ENCODE measurements around the gene FGF12. TPM values are rescaled to one million over a fixed set of nuclear protein-coding genes. Genes with fewer than 3 reads are reported as not detected.

FGF12 gene
- polyA plus RNA-seq, 1 experiment, result not detected

- no peak overlapping the region for H3K4me3 ChIP-seq (ENCODE audit: low read depth, low read length)
These were observed 105.4 kb downstream of the FGF12 start for GRCh38 chr3:192621909-192622308.

DNA sequence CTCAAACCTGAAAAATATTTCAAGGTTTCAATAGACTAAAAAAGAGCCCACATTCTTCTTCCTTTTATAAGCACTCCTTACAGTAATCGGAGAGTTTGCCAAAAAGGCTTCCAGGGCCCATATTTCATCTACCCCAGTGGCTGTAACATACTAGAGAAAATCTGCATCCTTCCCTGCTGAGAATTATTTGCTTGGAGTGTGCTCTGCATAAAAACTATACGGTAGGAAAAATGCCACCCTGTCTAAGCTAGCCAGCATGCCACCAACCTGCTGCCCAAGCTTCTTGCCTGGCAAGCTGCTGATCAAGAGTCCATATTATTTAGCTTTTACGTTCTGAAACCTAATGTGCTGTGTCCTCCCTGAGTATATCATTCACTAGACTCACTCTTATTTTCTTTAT, 107.1 kb downstream of the FGF12 start:
- Histone ChIP-seq H3K27ac (ENCODE audit: low read depth, low read length) (no peak overlapping the region), H3K9me3 (ENCODE audit: control insufficient read depth, insufficient read depth, low read length) (no peaks in the 10 kb centered on the region), H3K27me3 (ENCODE audit: control insufficient read depth, insufficient read depth, low read length) (no peaks in the 10 kb centered on the region), H3K4me3 (ENCODE audit: low read depth, low read length) (no peak overlapping the region)
- ChIA-PET CTCF (no interaction called here), POLR2A (no interaction called here)
- DNase-seq (ENCODE audit: low read depth, low spot score), result no peak
- TF ChIP-seq, protein P1, sequence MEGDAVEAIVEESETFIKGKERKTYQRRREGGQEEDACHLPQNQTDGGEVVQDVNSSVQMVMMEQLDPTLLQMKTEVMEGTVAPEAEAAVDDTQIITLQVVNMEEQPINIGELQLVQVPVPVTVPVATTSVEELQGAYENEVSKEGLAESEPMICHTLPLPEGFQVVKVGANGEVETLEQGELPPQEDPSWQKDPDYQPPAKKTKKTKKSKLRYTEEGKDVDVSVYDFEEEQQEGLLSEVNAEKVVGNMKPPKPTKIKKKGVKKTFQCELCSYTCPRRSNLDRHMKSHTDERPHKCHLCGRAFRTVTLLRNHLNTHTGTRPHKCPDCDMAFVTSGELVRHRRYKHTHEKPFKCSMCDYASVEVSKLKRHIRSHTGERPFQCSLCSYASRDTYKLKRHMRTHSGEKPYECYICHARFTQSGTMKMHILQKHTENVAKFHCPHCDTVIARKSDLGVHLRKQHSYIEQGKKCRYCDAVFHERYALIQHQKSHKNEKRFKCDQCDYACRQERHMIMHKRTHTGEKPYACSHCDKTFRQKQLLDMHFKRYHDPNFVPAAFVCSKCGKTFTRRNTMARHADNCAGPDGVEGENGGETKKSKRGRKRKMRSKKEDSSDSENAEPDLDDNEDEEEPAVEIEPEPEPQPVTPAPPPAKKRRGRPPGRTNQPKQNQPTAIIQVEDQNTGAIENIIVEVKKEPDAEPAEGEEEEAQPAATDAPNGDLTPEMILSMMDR (IDR thresholded peaks at IDR 0.05; ENCODE audit: low read depth, low read length), result no peak

More at GRCh38 chr3:192621909-192622308, 105.4 kb downstream of the FGF12 start:
- Histone ChIP-seq H3K27ac (ENCODE audit: low read depth, low read length) (no peak overlapping the region), H3K27me3 (ENCODE audit: control insufficient read depth, insufficient read depth, low read length) (no peaks in the 10 kb centered on the region), H3K9me3 (ENCODE audit: control insufficient read depth, insufficient read depth, low read length) (no peaks in the 10 kb centered on the region)
- DNase-seq (ENCODE audit: low read depth, low spot score), result no peak
- POLR2A ChIA-PET, result no interaction called here
- TF ChIP-seq, protein P1 (IDR thresholded peaks at IDR 0.05; ENCODE audit: low read depth, low read length), result no peak
- CTCF ChIA-PET, result no interaction called here

- H3K27ac ChIP-seq (ENCODE audit: low read depth, low read length), result no peak overlapping the region
- no peak overlapping the region for H3K4me3 ChIP-seq (ENCODE audit: low read depth, low read length)
- TF ChIP-seq, protein P1 (IDR thresholded peaks at IDR 0.05; ENCODE audit: low read depth, low read length), result no peak
- H3K27me3 ChIP-seq (ENCODE audit: control insufficient read depth, insufficient read depth, low read length), result no peaks in the 10 kb centered on the region
- no peaks in the 10 kb centered on the region for H3K9me3 ChIP-seq (ENCODE audit: control insufficient read depth, insufficient read depth, low read length)
- ChIA-PET POLR2A (no interaction called here), CTCF (no interaction called here)
- no peak for DNase-seq (ENCODE audit: low read depth, low spot score)
These were observed 115.9 kb downstream of the FGF12 start for GRCh38 chr3:192611411-192611810.

DNA sequence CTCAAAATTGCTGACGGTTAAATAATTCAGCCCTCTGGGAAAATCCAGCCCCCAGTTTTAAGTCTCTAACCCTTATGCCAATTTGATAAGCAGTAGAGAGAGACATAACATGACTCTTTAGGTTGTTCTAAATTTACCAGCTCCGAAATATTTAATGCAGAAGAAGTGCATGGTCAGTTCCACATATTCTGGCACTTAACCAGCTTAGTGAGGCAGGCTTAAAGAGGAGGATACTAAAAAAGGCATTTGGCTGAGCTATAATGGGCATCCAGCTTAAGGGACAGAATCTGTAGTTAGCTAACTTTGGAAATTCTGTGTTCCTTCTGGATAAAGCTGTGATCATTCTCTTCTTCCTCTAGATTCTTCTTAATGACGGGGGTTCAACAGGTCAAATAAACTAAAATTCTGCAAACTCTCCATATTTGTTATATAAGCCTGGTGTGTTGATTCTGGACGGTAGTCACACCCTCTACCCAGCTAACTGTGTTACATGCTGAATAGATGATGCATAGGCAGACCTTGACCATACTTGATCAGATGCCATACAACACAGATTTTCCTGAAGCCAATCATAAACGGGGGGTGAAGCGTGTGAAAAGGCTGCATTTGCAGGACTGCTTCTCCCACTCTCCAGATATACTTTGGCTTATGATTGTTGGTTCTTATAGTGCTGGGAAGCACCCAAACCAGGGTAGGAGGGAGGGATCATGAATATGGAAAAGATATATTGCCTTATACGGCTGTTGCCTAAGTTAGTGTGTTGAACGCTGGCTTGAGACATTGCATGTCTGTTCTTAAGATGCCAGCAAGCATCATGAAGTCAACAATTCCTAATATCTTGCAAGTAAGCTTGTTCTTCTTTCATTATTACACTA, 118.4 kb downstream of the FGF12 start:
- TF ChIP-seq, protein P1 (IDR thresholded peaks at IDR 0.05; ENCODE audit: low read depth, low read length), result no peak
- Histone ChIP-seq H3K27me3 (ENCODE audit: control insufficient read depth, insufficient read depth, low read length) (no peaks in the 10 kb centered on the region), H3K27ac (ENCODE audit: low read depth, low read length) (no peak overlapping the region), H3K9me3 (ENCODE audit: control insufficient read depth, insufficient read depth, low read length) (no peaks in the 10 kb centered on the region), H3K4me3 (ENCODE audit: low read depth, low read length) (no peak overlapping the region)
- CTCF ChIA-PET, result no interaction called here
- DNase-seq (ENCODE audit: low read depth, low spot score), result no peak
- POLR2A ChIA-PET, result no interaction called here

DNA sequence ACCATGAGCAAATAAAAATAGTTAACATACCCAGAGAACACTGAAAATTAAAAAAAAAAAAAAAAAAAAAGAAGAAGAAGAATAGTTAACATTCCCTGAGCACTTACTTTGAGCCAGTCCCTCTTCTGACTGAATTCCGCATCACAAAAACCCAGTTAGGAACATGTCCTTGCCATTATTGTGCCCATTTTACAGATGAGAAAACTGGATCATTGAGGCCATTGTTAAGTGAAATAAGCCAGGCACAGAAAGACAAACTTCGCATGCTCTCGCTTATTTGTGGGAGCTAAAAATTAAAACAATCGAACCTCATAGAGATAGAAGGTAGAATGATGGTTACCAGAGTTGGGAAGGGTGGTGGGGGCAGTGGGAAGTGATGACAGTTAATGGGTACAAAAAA, 119.5 kb downstream of the FGF12 start:
- TF ChIP-seq, protein P1 (IDR thresholded peaks at IDR 0.05; ENCODE audit: low read depth, low read length), result no peak
- H3K27ac ChIP-seq (ENCODE audit: low read depth, low read length), result no peak overlapping the region
- no peaks in the 10 kb centered on the region for H3K9me3 ChIP-seq (ENCODE audit: control insufficient read depth, insufficient read depth, low read length)
- CTCF ChIA-PET, result no interaction called here
- DNase-seq (ENCODE audit: low read depth, low spot score), result no peak
- no peaks in the 10 kb centered on the region for H3K27me3 ChIP-seq (ENCODE audit: control insufficient read depth, insufficient read depth, low read length)
- H3K4me3 ChIP-seq (ENCODE audit: low read depth, low read length), result no peak overlapping the region
- POLR2A ChIA-PET, result no interaction called here
